ENCODE measurements around the gene CIZ1.

Gene CIZ1

GRCh38 chr9:128162215-128163026 lies 29.0 kb downstream of the CIZ1 start:
- no peak for DNase-seq

GRCh38 chr9:128161215-128161902 lies 30.0 kb downstream of the CIZ1 start:
- no peak for DNase-seq

- peak in 1 of 4 experiments; percentile 38 for DNase-seq
Measured at GRCh38 chr9:128160603-128160987, 30.8 kb downstream of the CIZ1 start.

- DNase-seq: peak; percentile 86 to 95 (median 90)
Measured at GRCh38 chr9:128159784-128160602, 31.4 kb downstream of the CIZ1 start, which contains the start of gene BBLN. TSS of gene BBLN (plus strand) at chr9:128160265. CDS start at chr9:128160408, 143 bp downstream.

- peak in 2 of 4 experiments; percentile 26 to 32 for DNase-seq
Measured at GRCh38 chr9:128159522-128159783, 31.9 kb downstream of the CIZ1 start.

- no peak for DNase-seq
Measured at GRCh38 chr9:128155736-128156500, 35.5 kb downstream of the CIZ1 start.

- no peak for DNase-seq
Measured at GRCh38 chr9:128153947-128154695, 37.3 kb downstream of the CIZ1 start.

GRCh38 chr9:128153060-128153946 lies 38.1 kb downstream of the CIZ1 start:
- no peak for DNase-seq

GRCh38 chr9:128152133-128153059 lies 39.0 kb downstream of the CIZ1 start:
- DNase-seq: no peak

- no peak for DNase-seq
Measured at GRCh38 chr9:128151309-128152132, 39.9 kb downstream of the CIZ1 start.

- no peak for DNase-seq
Measured at GRCh38 chr9:128150594-128151308, 40.6 kb downstream of the CIZ1 start.

- DNase-seq: no peak
Measured at GRCh38 chr9:128149951-128150593, 41.3 kb downstream of the CIZ1 start.

GRCh38 chr9:128149001-128149701 lies 42.2 kb downstream of the CIZ1 start, which contains the start of gene LCN2:
TSS of gene LCN2 (plus strand) at chr9:128149453. CDS start at chr9:128149526, 73 bp downstream.
- no peak for DNase-seq

- DNase-seq: no peak
Measured at GRCh38 chr9:128148509-128149000, 42.8 kb downstream of the CIZ1 start.

GRCh38 chr9:128146591-128147120 lies 44.7 kb downstream of the CIZ1 start:
- no peak for DNase-seq

- DNase-seq: no peak
Measured at GRCh38 chr9:128145951-128146351, 45.4 kb downstream of the CIZ1 start.

Data from activated naive CD4-positive, alpha-beta T cell (primary cell).